Kidney (tissue), 14 donors: ENCODE data around the gene PFKP. TPM values are rescaled to one million over a fixed set of nuclear protein-coding genes. Genes with fewer than 3 reads are reported as not detected.
A peak's percentile ranks its signal among the peaks of the same experiment; 100 is the strongest.

Source experiments
- DNase-seq, 5 donors: peaks; one replicate each; pipeline ENCODE4 v3.0.0-alpha.2; 2013 to 2020
- FAIRE-seq: peaks from 2 replicates; lab custom pipeline; 2012; peaks lifted over from hg19 to GRCh38; lab: Jason Lieb, UNC
- H3K27ac ChIP-seq, 2 donors: one replicate each; pipeline ENCODE4 v1.7.0; 2013; ENCODE audit warnings: low read depth in 2 of 2, low read length in 2 of 2, inconsistent platforms in 1 of 2
- H3K27me3 ChIP-seq: one replicate; pipeline ENCODE4 v1.7.1; 2013; ENCODE audit warnings: low read length, inconsistent platforms; ENCODE audit not compliant: control insufficient read depth, insufficient read depth
- H3K36me3 ChIP-seq, 3 donors: one replicate each; pipeline versions ENCODE4 v1.7.0 to v1.7.1; 2013; ENCODE audit warnings: low read length in 3 of 3, control low read depth in 1 of 3, inconsistent platforms in 1 of 3; ENCODE audit not compliant: insufficient read depth in 3 of 3, control insufficient read depth in 2 of 3
- H3K4me1 ChIP-seq, 3 donors: one replicate each; pipeline versions ENCODE4 v1.7.0 to v1.7.1; 2013; ENCODE audit warnings: low read length in 3 of 3, inconsistent platforms in 1 of 3, low read depth in 1 of 3; ENCODE audit not compliant: control insufficient read depth in 2 of 3, insufficient read depth in 2 of 3
- H3K4me3 ChIP-seq, 3 donors: one replicate each; pipeline versions ENCODE4 v1.7.0 to v1.8.1; 2013; ENCODE audit warnings: low read length in 3 of 3, control low read depth in 1 of 3, inconsistent platforms in 1 of 3
- H3K9ac ChIP-seq, 3 donors: one replicate each; pipeline versions ENCODE4 v1.7.0 to v1.7.1; 2013; ENCODE audit warnings: low read length in 3 of 3, control low read depth in 1 of 3, inconsistent platforms in 1 of 3
- H3K9me3 ChIP-seq, 3 donors: one replicate each; pipeline versions ENCODE4 v1.7.0 to v1.7.1; 2013; ENCODE audit warnings: low read length in 3 of 3, control low read depth in 1 of 3, inconsistent platforms in 1 of 3; ENCODE audit not compliant: control insufficient read depth in 2 of 3, insufficient read depth in 1 of 3
- CTCF ChIP-seq: IDR thresholded peaks from 3 replicates; pipeline ENCODE4 v1.5.1; 2012; ENCODE audit warnings: mild to moderate bottlenecking, moderate library complexity, borderline replicate concordance; ENCODE audit not compliant: insufficient read depth; ENCODE audit errors: extremely low read depth
- intact Hi-C: fragments of 100-400 bp; cut with DNase I; formaldehyde crosslinking; loops from one replicate; pipeline ENCODE4 v1.11.1; 2022
- polyA plus RNA-seq: library from polyadenylated mRNA; stranded (reverse); fragments of 350-450 nt; fragmentation: Illumina TruSeq; extraction: RNeasy Lipid Tissue Mini Kit (QIAGEN cat#74804); gene quantifications from one replicate; pipeline ENCODE4 v1.2.3, GENCODE V29; 2014; ENCODE audit warnings: low read depth, low replicate concordance; ENCODE audit not compliant: insufficient read depth
- total RNA-seq: library from RNA; stranded (reverse); fragmentation: NEBNext Ultra II Directional; extraction: Animal tissue kit (Norgen Biotek cat#: 25700); gene quantifications from one replicate; pipeline ENCODE4 v1.2.1, GENCODE V29; 2021
- donor health status: control.
- donor health status: control.
- donor health status: control.
- donor health status: control.
- donor health status: control.
- donor health status: DM: yes; HTN: yes; CAD: no.
- donor health status: Normal renal cell carcinoma (clear cell type).

PFKP gene
- total and polyA plus RNA-seq, 2 donors from 2014 or later: 51.2 to 139 TPM

GRCh38 chr10:3173171-3173878 is 106.0 kb downstream of the PFKP start:
- H3K9ac ChIP-seq: peak overlapping the region in 1 of 3 donors; percentile 43
- H3K27me3 ChIP-seq: no peaks in the 10 kb centered on the region
- DNase-seq (no peak), FAIRE-seq (no peak)
- no peaks in the 10 kb centered on the region for H3K9me3 ChIP-seq
- peaks cover 0 to 10% (median 5%) of the 10 kb centered on the region in 3 donors for H3K36me3 ChIP-seq
- peak overlapping the region; percentile 44 to 69 (median 62) for H3K4me3 ChIP-seq
- peaks cover 0 to 4% (median 0%) of the 10 kb centered on the region in 3 donors for H3K4me1 ChIP-seq
- no peak for TF ChIP-seq CTCF
- no peak overlapping the region for H3K27ac ChIP-seq
- intact Hi-C loops: no loop called here

- Histone ChIP-seq H3K9ac (no peak overlapping the region), H3K4me1 (no peaks in the 10 kb centered on the region), H3K9me3 (no peaks in the 10 kb centered on the region), H3K27me3 (no peaks in the 10 kb centered on the region), H3K27ac (no peak overlapping the region), H3K36me3 (no peaks in the 10 kb centered on the region), H3K4me3 (no peak overlapping the region)
- no peak for DNase-seq
- intact Hi-C loops: no loop called here
- no peak for FAIRE-seq
- no peak for TF ChIP-seq CTCF
Observed at GRCh38 chr10:3178042-3178441, 110.7 kb downstream of the PFKP start.

- intact Hi-C loops: no loop called here
- Histone ChIP-seq H3K4me3 (no peak overlapping the region), H3K36me3 (no peaks in the 10 kb centered on the region), H3K27ac (no peak overlapping the region), H3K9ac (no peak overlapping the region), H3K4me1 (no peaks in the 10 kb centered on the region), H3K27me3 (no peaks in the 10 kb centered on the region), H3K9me3 (no peaks in the 10 kb centered on the region)
- TF ChIP-seq CTCF: no peak
- no peak for DNase-seq
- no peak for FAIRE-seq
Observed at GRCh38 chr10:3179174-3179573, 111.8 kb downstream of the PFKP start.
